SH-SY5Y (cell line): ENCODE data around the gene PCDHB5.

ENCODE experiments used
- GATA2 ChIP-seq: IDR thresholded peaks from 2 replicates; pipeline ENCODE4 v1.6.1; 2011; ENCODE audit warnings: mild to moderate bottlenecking, low read depth, low read length
- GATA3 ChIP-seq: IDR thresholded peaks from 2 replicates; pipeline ENCODE4 v1.6.1; 2011; ENCODE audit warnings: low read depth, mild to moderate bottlenecking, low read length, moderate library complexity

DNA sequence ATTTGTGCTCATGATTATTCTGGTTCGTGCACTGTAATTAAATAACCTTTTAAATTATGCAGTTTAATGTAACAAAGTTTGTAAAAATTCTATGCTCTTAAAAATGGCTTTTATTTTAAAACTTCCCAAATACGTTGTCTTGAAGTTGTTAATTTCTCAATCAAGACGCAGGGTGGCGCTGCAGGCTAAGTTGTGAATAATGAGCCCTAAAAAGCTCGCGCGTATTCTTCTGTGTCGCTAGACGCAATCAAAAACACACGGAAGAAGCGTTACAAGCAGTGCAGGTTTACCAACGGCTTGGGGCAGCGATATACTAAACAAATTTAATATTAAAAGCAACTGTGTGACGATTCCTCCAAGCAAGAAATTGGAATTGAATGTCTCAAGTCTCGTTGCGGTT, 13.4 kb upstream of the PCDHB5 start, which contains the start of gene PCDHB4:
- TF ChIP-seq GATA2 (no peak), GATA3 (no peak)
